Measurements from ENCODE around the gene TTC3. TPM values are rescaled to one million over a fixed set of nuclear protein-coding genes. Genes with fewer than 3 reads are reported as not detected.

TTC3 gene
- total and polyA plus RNA-seq, 10 of the 15 experiments (the other 5 are each of a cell fraction or from before 2014, with no cell fraction given): 23.1 to 94.9 (median 72.7) TPM

GRCh38 chr21:37128076-37128475 lies 55.0 kb downstream of the TTC3 start (continued):
- TF ChIP-seq, protein P1, sequence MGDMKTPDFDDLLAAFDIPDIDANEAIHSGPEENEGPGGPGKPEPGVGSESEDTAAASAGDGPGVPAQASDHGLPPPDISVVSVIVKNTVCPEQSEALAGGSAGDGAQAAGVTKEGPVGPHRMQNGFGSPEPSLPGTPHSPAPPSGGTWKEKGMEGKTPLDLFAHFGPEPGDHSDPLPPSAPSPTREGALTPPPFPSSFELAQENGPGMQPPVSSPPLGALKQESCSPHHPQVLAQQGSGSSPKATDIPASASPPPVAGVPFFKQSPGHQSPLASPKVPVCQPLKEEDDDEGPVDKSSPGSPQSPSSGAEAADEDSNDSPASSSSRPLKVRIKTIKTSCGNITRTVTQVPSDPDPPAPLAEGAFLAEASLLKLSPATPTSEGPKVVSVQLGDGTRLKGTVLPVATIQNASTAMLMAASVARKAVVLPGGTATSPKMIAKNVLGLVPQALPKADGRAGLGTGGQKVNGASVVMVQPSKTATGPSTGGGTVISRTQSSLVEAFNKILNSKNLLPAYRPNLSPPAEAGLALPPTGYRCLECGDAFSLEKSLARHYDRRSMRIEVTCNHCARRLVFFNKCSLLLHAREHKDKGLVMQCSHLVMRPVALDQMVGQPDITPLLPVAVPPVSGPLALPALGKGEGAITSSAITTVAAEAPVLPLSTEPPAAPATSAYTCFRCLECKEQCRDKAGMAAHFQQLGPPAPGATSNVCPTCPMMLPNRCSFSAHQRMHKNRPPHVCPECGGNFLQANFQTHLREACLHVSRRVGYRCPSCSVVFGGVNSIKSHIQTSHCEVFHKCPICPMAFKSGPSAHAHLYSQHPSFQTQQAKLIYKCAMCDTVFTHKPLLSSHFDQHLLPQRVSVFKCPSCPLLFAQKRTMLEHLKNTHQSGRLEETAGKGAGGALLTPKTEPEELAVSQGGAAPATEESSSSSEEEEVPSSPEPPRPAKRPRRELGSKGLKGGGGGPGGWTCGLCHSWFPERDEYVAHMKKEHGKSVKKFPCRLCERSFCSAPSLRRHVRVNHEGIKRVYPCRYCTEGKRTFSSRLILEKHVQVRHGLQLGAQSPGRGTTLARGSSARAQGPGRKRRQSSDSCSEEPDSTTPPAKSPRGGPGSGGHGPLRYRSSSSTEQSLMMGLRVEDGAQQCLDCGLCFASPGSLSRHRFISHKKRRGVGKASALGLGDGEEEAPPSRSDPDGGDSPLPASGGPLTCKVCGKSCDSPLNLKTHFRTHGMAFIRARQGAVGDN (IDR thresholded peaks at IDR 0.05): no peak

DNA sequence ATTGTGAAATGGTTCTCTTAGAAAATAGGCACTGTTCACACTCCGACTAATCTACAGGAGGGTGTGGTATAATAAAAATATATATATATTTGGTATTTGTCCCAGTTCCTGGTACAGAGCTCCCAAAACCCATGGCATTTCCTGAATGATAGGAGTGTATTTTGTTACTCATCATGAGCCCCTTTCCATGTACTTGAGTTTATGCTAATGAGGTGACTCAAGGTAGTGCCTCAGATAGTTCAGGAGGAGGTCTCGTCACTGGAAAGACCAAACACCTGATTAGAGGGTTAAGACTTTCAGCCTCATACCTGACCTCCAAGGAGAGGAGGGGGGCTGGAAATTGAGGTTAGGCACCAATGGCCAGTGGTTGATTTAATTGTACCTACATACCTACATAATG lies 57.9 kb downstream of the TTC3 start:
- H3K4me3 ChIP-seq: no peak overlapping the region
- ChIA-PET CTCF (no interaction called here), POLR2A (no interaction called here), RAD21 (ENCODE audit: unreplicated experiment) (no interaction called here), SMC1A (ENCODE audit: uncharacterized antibody, unreplicated experiment) (no interaction called here)
- no peak overlapping the region for H3K9ac ChIP-seq (ENCODE audit: control insufficient read depth, insufficient read depth, low read length)
- no peaks in the 10 kb centered on the region for H3K79me2 ChIP-seq (ENCODE audit: control insufficient read depth, insufficient read depth, low read length)
- no peak for ATAC-seq
- no TSS peak for BruUV-seq (replicated peaks)
- no peaks in the 10 kb centered on the region for H3K4me1 ChIP-seq (ENCODE audit: control insufficient read depth, insufficient read depth, low read length)
- WGBS (ENCODE audit: insufficient coverage, insufficient replicate concordance, low lambda C conversion rate, missing lambda C conversion rate): 100% methylated on average over 2 of the region's 2 CpGs
- peaks cover 0 to 30% of the 10 kb centered on the region in 2 experiments; a peak in 3 of 4 replicates for H3K36me3 ChIP-seq (ENCODE audit: control insufficient read depth in 2 of 2, insufficient read depth in 2 of 2, low read length in 1 of 2)
- intact Hi-C loops (cut with micrococcal nuclease; ENCODE audit: unreplicated experiment) (no loop called here), in situ Hi-C loops (cut with MboI) (no loop called here)
- H3K4me2 ChIP-seq (ENCODE audit: control insufficient read depth, insufficient read depth): no peak overlapping the region
- FAIRE-seq: no peak
- no peak overlapping the region for H2AFZ ChIP-seq (ENCODE audit: control insufficient read depth, low read depth, low read length)
- H3K27me3 ChIP-seq (replicated peaks in 1 of 2; ENCODE audit: control insufficient read depth in 2 of 2, insufficient read depth in 2 of 2, low read length in 1 of 2): no peaks in the 10 kb centered on the region
- H3K9me3 ChIP-seq (replicated peaks; ENCODE audit: control insufficient read depth, insufficient read depth, low read length): no peaks in the 10 kb centered on the region
- H3K27ac ChIP-seq (ENCODE audit: control insufficient read depth, insufficient read depth): no peak overlapping the region
- no peaks in the 10 kb centered on the region for H4K20me1 ChIP-seq (ENCODE audit: control insufficient read depth, insufficient read depth)
- TF ChIP-seq ZNF217 (IDR thresholded peaks at IDR 0.05) (no peak), MEF2A (IDR thresholded peaks at IDR 0.05; ENCODE audit: insufficient read depth, low read depth, low read length) (no peak), SREBF1 (IDR thresholded peaks at IDR 0.05; ENCODE audit: low read length) (no peak), CREM (IDR thresholded peaks at IDR 0.05; ENCODE audit: low read depth) (no peak), MTA3 (IDR thresholded peaks at IDR 0.05; ENCODE audit: borderline replicate concordance, low read length) (no peak), TCF12 (IDR thresholded peaks at IDR 0.05; ENCODE audit: low read depth, low read length) (no peak), MYC (IDR thresholded peaks at IDR 0.05; ENCODE audit: insufficient read depth, insufficient read length, insufficient replicate concordance, low read length, severe bottlenecking) (no peak), CEBPZ (IDR thresholded peaks at IDR 0.05; ENCODE audit: low read depth, low read length) (no peak)
- TF ChIP-seq, protein P2, sequence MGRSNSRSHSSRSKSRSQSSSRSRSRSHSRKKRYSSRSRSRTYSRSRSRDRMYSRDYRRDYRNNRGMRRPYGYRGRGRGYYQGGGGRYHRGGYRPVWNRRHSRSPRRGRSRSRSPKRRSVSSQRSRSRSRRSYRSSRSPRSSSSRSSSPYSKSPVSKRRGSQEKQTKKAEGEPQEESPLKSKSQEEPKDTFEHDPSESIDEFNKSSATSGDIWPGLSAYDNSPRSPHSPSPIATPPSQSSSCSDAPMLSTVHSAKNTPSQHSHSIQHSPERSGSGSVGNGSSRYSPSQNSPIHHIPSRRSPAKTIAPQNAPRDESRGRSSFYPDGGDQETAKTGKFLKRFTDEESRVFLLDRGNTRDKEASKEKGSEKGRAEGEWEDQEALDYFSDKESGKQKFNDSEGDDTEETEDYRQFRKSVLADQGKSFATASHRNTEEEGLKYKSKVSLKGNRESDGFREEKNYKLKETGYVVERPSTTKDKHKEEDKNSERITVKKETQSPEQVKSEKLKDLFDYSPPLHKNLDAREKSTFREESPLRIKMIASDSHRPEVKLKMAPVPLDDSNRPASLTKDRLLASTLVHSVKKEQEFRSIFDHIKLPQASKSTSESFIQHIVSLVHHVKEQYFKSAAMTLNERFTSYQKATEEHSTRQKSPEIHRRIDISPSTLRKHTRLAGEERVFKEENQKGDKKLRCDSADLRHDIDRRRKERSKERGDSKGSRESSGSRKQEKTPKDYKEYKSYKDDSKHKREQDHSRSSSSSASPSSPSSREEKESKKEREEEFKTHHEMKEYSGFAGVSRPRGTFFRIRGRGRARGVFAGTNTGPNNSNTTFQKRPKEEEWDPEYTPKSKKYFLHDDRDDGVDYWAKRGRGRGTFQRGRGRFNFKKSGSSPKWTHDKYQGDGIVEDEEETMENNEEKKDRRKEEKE (IDR thresholded peaks at IDR 0.05): no peak
- TF ChIP-seq, protein P3, sequence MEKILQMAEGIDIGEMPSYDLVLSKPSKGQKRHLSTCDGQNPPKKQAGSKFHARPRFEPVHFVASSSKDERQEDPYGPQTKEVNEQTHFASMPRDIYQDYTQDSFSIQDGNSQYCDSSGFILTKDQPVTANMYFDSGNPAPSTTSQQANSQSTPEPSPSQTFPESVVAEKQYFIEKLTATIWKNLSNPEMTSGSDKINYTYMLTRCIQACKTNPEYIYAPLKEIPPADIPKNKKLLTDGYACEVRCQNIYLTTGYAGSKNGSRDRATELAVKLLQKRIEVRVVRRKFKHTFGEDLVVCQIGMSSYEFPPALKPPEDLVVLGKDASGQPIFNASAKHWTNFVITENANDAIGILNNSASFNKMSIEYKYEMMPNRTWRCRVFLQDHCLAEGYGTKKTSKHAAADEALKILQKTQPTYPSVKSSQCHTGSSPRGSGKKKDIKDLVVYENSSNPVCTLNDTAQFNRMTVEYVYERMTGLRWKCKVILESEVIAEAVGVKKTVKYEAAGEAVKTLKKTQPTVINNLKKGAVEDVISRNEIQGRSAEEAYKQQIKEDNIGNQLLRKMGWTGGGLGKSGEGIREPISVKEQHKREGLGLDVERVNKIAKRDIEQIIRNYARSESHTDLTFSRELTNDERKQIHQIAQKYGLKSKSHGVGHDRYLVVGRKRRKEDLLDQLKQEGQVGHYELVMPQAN (conservative IDR thresholded peaks at IDR 0.05): no peak
- no peak for DNase-seq (ENCODE audit: low read depth, low spot score)

Data from GM12878 (cell line).